RKO (cell line): ENCODE results near the gene INPP5A.
"Not testable (repeated sequence)": the region's sequence is repeated elsewhere in the genome, so short reads cannot be mapped to it uniquely, and the experiment has no call there.

Source experiments
- DNase-seq: peaks from one replicate; pipeline ENCODE4 v3.0.0-alpha.2; 2016; ENCODE audit warnings: low spot score

The INPP5A gene

DNA sequence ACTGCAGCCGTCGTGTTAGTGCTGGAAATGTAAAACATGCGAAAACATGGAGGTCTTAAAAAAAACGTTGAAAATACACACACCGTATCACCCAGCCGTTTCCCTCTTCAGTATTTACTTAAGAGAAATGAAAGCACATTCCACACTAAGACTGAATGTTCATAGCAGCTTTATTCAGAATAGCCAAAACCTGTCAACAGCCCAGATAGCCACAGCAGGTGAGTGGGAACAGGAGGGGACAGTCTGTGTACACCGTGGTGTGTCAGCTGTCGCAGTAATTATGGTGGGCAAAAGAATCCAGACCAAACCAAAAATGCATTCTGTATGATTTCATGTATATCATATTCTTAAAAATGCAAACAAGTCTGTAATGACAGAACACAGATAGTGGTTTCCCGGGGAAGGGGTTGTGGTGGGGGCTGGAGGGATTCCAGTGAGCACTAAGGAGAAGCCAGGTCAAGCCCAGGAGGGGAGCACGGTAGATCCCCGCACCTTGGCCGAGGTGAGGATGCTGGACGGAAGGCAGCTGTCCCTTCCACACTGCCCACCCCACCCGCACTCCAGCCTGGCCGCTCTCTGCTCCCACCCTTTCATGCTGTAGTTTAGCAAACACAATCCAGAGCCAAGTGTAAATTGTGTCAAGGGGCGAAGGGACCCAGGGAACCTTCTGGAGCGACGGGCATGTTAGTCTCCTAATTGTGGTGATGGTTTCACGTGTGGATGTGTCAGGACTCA, 124.8 kb downstream of the INPP5A start:
- no peak for DNase-seq

DNA sequence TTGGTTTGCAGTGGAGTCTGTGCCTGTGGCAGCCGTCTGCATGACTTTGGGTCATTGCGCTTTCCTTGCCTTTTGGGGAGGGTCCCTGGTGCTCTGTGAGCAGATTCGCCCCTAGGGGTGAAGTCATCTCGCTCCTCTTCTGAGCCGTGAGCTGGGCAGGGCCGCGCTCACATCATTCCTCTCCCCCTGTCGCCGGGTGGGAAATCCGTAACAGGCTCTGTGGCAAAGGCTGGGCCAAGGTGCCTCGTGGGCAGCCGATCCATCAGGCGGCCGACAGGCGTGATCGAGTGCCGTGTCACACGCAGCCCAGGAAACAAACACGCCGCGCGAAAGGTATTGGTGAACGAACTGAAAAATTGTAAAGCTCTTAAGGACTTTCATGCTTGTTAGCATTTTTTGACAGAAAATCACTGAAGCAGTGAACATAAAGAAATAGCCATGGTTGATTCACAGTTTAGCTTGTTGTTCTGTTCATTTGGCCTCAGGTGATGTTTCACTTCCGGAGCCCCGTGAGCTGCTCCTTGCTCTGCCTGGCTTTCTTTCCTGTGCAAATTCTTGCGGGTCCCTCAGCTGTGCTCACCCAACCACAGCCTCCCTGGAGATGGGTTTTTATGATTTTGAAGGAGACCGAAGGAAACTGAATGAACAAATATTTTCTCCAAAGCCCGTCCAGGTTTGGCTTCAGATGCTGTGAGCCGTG, 126.2 kb downstream of the INPP5A start:
- DNase-seq, result no peak

DNA sequence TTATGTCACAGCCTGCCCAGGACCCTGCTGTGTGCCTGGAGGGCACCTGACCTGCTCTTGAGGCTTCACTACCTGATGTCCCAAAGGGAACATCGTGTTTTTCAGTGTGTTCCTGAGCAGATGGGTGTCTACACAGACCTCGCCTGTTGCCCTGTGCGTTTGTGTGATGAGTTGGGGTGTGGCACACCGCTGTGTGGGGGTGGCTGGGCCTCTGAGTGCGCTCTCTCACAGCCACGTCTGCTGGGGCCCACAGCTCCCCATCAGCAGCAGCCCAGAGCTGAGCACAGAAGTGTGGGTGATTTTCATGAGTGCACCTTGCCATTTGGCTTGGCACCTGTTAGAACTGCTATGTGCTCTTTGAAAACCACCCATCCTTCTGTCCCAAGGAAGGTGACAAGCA, 126.8 kb downstream of the INPP5A start:
- no peak for DNase-seq

DNA sequence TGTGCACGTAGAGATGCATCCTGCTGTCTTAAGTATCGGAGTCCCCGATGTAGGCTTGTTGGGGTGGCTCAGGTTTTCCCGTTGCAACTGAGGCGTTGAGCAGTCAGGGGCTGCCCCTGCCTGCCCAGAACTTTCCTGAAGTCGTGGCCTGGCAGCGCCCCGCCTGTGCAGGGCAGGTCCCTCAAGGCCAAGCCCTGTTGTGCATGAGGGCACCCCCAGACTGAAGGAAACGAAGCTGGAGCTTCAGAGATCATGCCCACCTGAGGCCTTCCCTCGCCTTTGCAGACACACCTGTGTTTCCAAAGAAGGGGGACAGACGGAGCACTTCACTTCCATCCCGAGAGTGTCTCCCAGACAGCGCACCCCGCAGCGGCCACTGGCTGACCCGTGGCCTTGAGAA, 127.3 kb downstream of the INPP5A start:
- no peak for DNase-seq

DNA sequence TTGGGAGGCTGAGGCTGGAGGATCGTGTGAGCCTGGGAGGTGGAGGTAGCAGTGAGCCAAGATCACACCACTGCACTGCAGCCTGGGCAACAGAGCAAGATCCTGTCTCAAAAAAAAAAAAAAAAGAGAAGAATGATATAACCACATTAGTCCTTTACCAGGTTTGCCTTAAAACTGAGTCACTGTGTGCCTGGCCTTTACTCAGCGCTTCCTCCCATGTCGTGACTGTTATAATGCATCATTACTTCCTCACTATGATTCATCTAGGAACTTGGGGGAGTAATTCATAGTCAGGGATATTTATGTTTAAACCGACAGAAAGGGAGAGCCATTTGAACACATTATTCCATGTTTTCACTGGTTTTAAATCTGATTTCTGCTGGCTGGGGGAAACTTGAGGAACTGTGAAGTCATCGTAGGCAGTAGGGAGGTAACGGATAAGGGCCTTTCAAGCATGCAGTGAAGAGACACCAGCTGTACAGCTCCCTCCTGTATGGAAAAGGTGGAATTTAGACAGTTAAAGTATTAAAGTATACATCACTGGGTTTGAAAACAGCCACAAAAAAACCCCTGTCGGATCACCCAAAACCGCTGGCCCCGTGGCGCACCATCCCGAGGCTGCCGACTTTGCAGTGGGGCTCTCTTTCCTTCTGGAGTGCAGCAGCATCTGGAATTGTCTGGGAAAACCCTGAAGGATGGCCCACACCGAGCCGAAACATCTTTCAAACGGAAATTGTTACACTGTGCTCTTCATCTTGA, 128.5 kb downstream of the INPP5A start:
- DNase-seq, result peak; percentile 93

DNA sequence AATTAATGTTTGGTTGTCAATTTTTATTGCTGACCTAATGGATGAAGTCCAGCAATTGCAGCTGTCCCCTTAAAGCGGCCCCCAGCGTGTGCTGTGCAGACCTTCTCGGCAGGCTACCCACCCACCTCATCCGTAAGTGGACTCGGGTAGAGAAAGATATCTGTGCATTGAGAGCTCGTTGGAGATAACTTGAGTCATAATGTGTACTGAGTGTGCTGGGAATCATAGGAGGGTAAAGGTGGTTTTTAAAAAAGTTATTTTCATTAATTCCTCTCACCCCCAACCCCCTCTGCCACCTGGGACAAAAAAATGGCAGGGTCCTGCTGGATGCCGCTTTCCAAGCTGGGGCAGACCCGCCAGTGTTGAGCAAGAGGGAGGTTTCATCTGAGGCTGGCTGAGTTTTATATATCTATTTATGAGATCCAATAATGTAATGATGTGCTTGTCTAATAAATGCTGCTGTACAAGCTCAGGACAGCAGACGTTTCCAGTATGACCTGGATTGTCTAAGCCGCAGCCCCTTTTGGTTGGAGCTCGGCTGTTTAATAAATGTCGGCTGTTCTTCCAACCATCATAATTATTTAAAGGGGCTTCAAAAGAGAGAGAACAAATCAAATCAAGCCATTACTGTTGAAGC, 129.2 kb downstream of the INPP5A start:
- no peak for DNase-seq

DNA sequence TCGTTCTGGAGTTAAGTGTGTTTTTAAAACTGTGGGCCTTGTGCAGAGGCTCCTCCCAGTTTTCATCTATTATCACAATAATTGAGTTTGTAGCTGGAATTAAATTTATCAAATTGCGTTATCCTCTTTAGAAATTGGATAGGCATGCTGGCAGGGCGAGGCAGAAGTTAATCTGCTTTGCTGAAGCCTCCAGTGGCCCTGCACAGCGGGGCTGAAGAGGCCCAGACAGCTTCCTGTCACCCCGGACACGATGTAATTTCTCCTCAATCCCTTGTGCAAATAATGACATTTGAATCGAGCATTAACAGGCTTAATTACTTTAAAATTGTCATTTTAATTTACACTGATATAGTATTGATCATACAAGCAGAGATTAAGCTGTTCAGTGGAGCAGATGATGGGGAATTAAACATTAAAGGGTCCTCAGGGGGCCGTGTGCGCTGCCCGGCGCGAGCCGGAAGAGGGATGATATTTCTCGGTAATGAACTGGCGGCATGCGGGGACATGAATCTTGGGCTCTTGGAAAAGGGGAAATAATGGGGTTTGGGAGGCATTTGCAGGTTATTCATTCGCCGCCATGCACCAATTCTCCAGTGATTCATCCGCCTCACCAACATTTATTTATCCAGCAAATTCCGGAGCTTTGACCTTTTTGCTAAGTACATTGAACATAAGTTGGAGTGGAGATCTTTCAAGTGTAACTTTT, 129.9 kb downstream of the INPP5A start:
- DNase-seq, result no peak

DNA sequence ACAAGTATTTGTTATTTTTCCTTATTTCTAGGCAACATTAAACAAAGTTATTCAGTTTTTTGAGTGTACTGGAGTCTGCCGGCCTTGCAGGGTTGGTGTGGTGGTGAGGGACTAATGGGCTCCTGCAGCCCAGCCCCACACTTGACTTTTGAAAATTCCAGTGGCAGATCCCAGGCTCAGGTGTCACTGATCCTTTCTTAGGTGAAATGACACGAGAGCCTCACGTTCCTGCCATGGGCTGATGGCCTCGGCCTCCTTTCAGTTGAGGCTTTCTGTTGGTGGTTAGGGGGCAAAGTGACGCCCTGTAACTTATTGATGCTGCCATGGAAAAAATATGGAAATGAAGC, 130.4 kb downstream of the INPP5A start:
- DNase-seq, result no peak

DNA sequence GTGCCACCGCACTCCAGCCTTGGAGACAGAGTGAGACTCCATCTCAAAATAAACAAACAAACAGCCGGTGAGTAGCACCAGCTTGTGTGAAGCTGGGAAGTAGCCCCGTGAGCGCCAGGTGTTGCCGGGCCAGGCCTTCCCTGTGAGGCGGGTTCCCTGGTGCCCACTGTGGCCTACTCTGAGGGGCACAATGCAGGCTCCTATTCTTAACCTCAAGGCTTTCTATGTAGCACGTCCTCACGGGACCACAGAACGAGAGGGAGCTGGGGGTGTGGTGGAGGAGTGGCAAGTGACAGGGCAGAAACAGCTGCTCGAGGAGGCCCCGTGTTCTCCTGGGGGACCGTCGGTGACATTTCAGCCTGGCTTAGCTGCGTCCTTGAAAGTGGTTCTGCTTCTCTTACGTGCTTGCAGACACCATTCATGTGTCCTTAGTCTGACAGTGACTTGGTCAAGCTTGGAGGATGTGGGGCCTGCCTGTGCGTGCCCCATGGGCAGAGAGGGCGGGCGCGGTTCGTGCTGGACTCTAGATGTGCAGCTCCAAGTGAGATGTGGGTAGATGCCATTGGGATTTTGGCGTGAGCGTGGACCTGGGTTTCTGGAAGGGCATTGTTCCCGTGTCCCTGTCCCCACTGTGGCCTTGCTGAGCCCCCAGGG, 131.7 kb downstream of the INPP5A start:
- no peak for DNase-seq

DNA sequence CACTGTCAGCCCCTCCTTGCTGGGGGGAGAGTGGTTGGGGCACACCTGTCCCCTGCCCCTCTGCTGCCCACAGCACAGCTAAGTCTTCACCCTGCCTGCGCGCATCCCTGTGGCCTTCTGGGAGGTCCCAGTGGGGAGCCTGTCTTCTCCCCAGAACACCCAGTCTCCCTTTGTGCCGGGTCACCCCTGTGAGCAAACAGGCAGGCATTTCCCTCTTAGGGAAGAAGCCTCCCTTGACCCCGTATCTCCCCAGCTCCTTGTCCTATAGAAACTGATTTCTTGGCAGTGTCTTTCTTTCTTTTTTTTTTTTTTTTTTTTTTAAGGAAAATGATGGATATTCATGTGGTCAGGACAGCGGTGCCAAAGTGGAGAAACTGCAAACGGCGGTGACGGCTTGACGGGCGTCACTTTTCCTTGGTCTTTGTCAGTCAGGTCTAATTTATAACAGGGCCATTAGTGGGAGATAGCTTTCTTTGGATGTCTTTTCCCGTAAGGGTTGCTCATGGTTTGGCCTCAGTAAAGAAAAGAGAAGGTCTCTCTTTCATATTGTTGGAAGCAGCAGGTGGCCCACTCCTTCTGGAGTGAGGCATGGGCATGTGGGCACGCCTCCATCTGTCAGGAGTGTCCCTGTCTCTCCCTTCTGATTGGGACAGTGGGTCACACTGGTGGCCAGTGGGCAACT, 133.1 kb downstream of the INPP5A start:
- no peak for DNase-seq

DNA sequence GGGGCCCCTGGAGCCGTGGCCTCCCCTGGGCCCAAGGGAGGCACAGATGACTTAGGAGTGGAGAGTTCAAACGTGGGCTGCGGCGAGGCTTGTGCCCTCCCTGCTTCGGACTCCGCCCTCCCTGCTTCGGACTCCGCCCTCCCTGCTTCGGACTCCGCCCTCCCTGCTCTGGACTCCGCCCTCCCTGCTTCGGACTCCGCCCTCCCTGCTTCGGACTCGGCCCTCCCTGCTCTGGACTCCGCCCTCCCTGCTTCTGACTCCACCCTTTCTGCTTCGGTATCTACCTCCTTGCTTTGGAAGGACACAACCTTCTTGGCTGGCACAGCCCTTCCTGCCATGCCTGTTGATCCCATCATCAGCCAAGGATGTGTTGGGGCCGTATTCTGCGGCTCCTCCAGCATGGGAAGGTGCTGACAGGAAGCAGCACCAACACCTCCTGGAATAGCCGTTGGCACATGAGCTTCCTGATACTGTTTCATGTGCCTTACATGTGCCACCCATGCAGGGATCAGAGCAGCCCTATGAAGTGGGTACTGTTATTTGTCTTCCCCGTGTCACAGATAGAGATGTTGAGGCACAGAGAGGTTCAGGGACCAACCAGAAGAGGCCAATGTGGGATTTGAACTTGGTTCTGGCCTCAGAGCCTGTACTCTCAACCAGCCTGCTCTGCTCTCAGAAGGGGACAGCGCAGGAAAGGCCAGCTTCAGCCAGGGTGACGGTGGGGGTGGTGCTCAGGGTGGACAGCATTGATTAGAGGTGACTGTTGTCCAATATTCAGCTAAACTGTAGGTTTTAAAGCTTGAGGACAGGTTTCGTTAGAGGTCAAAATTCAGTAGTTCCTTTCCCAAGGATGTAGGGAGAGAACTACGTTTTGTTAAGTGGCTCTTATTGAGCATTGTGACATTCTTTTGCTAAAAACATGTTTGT, 133.9 kb downstream of the INPP5A start:
- DNase-seq, result no peak

DNA sequence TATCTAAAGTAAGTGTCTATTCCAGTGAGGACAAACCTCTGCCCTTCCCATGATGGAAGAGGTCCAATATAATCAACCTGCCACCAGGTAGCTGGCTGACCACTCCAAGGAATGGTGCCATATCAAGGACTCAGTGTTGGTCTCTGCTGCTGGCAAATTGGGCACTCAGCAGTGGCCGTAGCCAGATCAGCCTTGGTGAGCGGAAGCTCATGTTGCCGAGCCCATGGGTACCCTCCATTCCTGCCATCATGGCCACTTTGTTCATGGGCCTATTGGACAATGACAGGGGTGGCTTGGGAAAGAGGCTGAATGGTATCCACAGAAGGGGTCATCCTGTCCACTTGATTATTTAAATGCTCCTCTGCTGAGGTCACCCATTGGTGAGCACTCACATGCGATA, 136.2 kb downstream of the INPP5A start:
- not testable (repeated sequence) for DNase-seq

DNA sequence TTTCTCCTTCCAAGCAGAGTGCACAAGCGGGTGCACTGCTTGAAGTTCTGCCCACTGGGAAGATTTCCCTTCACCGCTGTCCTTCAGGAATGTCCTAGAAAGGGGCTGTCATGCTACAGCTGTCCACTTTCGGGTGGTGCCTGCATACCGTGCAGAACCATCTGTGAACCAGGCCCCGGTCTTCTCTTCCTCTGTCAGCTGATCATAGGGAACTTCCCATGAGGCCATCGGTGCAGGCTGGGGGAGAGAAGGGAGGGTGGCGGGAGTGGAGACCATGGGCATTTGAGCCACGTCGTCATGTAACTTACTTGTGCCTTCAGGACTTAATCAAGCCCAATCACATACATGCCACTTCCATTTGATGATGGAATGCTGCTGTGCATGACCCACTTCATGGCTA, 136.7 kb downstream of the INPP5A start:
- no peak for DNase-seq

DNA sequence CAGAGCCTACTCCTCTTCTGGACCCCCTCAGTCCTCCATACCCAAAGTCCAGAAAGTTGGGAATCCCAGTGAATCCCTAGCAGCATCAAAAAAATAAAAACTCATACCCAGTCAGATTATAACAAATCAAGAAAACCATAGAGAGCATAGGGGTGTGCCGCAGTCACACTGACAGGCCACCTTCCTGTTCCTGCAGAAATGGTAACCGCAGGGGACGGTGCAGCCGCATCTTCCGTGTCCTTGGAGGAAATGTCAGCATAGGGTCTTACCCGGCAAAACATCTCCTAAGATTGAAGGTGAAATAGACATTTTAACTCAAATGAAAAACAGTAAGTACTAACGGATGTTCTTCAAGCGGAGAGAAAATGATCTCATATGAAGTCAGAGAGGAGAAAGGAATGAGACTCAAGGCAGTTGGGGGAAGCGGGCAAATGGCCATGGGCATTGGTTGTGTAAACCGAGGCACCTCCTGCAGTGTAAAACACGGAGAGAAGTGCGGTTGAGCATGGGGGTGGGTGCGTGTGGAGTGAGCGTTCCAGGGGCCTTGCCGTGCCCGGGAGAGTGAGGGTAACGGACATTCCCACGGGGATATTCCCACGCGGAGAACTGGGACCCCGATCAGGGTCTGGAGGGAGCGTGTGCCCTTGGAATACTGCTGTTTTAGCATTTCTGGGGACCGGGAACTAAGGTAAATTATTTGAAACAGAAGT, 137.6 kb downstream of the INPP5A start:
- no peak for DNase-seq

DNA sequence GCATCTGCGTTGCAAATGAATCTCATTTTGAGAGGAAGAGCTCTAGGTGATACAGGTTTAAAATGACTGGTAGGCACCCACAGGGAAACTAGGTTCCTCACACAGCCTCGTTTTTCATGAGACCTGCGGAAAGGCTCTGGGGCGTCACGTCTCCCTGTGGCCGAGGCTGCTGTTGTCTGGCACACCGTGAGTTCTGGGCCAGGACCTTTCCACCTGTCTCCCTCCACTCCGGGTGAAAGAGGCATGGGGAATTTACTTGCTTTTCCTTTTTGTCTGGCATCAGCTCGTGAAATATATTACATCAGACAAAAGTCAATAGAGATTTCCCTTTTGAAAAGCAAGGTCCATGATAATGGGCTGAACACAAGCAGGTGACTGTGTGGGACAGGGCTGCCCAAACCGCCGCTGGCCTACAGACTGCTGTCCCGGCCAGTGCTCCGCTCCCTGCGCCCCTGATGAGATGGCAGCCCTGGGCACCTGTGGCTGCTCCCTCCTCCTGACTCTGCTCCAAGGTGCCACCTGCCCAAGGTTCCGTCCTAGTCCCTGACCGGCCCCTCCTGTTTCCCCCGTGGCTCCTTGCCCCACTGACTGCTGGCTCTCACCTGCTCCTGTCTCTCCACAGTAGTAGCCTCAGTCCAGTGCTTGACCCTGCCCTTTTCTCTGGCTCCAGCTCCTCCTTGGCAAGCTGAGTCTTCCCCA, 138.8 kb downstream of the INPP5A start:
- no peak for DNase-seq

DNA sequence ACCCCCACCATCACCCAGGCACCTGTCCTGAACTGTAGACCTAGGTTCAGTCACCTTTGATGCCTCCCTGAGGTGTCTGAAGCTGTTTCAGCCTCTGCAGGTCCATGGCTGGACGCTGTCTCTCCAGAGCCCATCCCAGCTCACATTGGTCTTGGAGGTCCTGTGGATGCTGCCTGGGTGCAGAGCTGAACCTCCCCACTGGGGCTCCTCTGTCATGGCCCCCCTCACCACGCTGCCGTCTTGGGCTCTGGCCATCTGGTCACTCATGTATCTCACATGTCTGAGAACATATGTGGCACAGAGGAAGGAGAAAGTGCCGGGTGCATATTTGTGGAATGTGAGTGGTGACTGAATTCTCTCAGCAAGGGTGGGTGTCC, 139.5 kb downstream of the INPP5A start:
- no peak for DNase-seq

DNA sequence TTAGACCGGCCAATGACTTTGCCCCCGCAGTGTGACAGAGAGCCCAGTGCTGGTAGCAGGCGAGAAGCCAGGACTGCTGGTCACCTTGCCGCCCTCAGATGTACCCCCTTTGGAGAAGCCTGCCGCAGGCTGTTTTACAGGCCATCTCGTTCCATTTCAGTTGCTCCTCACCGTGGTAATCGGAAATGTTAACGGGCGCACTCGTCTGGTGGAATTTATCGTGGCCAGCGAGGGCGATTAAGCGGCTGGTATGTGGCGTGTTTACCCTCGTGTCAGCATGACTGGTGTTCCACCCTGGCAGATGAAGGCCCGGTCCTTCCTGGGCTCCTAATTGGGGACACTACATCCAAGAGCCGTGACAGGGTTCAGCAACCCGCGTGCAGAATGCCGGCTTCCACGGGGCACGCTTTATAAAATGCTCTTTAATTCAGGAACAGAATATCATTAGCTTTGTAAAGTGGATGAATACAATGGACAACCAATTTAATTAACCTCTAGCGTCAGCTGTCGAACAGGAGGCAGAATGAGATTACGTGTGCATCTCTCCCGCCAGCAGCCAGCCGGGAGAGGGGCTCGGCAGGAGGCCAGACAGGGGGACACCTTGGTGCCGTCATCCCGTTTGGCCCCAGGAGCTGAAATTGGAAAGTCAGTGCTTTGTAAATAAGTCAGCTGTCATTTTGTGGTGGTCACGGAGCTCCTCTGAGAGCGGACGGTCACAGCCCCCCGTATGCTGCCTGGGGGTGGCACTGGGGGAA, 140.1 kb downstream of the INPP5A start:
- no peak for DNase-seq
